SK-N-SH (cell line): ENCODE measurements around the gene CERS1. TPM values are rescaled to one million over a fixed set of nuclear protein-coding genes. Genes with fewer than 3 reads are reported as not detected.

Experiments
- CTCF ChIA-PET: fragments of 300-600, 350-600 bp; formaldehyde crosslinking; extraction: SDS; loops from one replicate; lab custom pipeline; 2021; lab: Yijun Ruan, JAX
- POLR2A ChIA-PET: fragments of 350-600 bp; sonication (Branson Sonifier 250); formaldehyde crosslinking; extraction: SDS; loops from one replicate; lab custom pipeline; 2020; ENCODE audit warnings: antibody characterized with exemption, inconsistent platforms; lab: Yijun Ruan, JAX
- DNase-seq: peaks from one replicate; pipeline ENCODE4 v3.0.0; 2012
- H2AFZ ChIP-seq: fragments of 200-600 bp; sonication (generic); 2 replicates; pipeline ENCODE4 v1.8.1; 2016; ENCODE audit warnings: antibody characterized with exemption, mild to moderate bottlenecking, low read depth
- H3F3A ChIP-seq: fragments of 200-600 bp; sonication (generic); replicated peaks from 2 replicates; pipeline ENCODE3; 2016; ENCODE audit warnings: antibody characterized with exemption, mild to moderate bottlenecking; ENCODE audit not compliant: insufficient read depth
- H3K27ac ChIP-seq, 2 experiments: fragments of 200-500 bp in 1 of 2; fragments of 200-600 bp in 1 of 2; sonication (Bioruptor generic) in 1 of 2; sonication (generic), shearing (Covaris generic) in 1 of 2; 2 replicates each; pipeline versions ENCODE4 v1.5.1 to v1.6.1; 2014 to 2016; ENCODE audit warnings: low read depth in 2 of 2, inconsistent platforms in 1 of 2, low read length in 1 of 2, mild to moderate bottlenecking in 1 of 2, mixed read lengths in 1 of 2
- H3K27me3 ChIP-seq: fragments of 200-600 bp; sonication (generic), shearing (Covaris generic); 2 replicates; pipeline ENCODE4 v1.6.1; 2016; ENCODE audit warnings: mixed run types; ENCODE audit not compliant: insufficient read depth
- H3K36me3 ChIP-seq, 2 experiments: fragments of 200-500 bp in 1 of 2; fragments of 200-600 bp in 1 of 2; sonication (Bioruptor generic) in 1 of 2; sonication (generic) in 1 of 2; replicated peaks in 1 of 2; 2 replicates each; pipeline versions ENCODE3 to v1.5.1; 2014 to 2016; ENCODE audit warnings: low read length in 1 of 2, mild to moderate bottlenecking in 1 of 2; ENCODE audit not compliant: insufficient read depth in 2 of 2, control insufficient read depth in 1 of 2
- H3K4me1 ChIP-seq, 2 experiments: fragments of 200-500 bp in 1 of 2; fragments of 200-600 bp in 1 of 2; sonication (Bioruptor generic) in 1 of 2; sonication (generic), shearing (Covaris generic) in 1 of 2; 2 replicates each; pipeline versions ENCODE4 v1.5.1 to v1.6.1; 2014 to 2016; ENCODE audit warnings: low read depth in 1 of 2, low read length in 1 of 2, mixed run types in 1 of 2; ENCODE audit not compliant: insufficient read depth in 2 of 2, control insufficient read depth in 1 of 2
- H3K4me2 ChIP-seq: fragments of 200-600 bp; sonication (generic), shearing (Covaris generic); 2 replicates; pipeline ENCODE4 v1.6.1; 2017; ENCODE audit warnings: mixed run types
- H3K4me3 ChIP-seq, 2 experiments: fragments of 200-500 bp in 1 of 2; fragments of 200-600 bp in 1 of 2; sonication (Bioruptor generic) in 1 of 2; sonication (generic), shearing (Covaris generic) in 1 of 2; 2 replicates each; pipeline versions ENCODE4 v1.5.1 to v1.8.1; 2014 to 2016; ENCODE audit warnings: low read depth in 2 of 2, inconsistent platforms in 1 of 2, low read length in 1 of 2, mild to moderate bottlenecking in 1 of 2, mixed read lengths in 1 of 2, moderate library complexity in 1 of 2
- H3K79me2 ChIP-seq: fragments of 200-600 bp; sonication (generic); 2 replicates; pipeline ENCODE4 v1.8.1; 2017; ENCODE audit warnings: mild to moderate bottlenecking; ENCODE audit not compliant: insufficient read depth
- H3K9ac ChIP-seq: fragments of 200-600 bp; sonication (generic); 2 replicates; pipeline ENCODE4 v1.6.1; 2017; ENCODE audit warnings: mixed run types
- H3K9me2 ChIP-seq: fragments of 200-600 bp; sonication (generic); 2 replicates; pipeline ENCODE4 v1.6.1; 2017; ENCODE audit warnings: mixed run types
- H3K9me3 ChIP-seq: fragments of 200-600 bp; sonication (generic); 2 replicates; pipeline ENCODE4 v1.6.1; 2017; ENCODE audit warnings: mixed run types, mild to moderate bottlenecking, moderate library complexity
- H4K20me1 ChIP-seq: fragments of 200-600 bp; sonication (generic); 2 replicates; pipeline ENCODE4 v1.6.1; 2017; ENCODE audit warnings: mild to moderate bottlenecking, mixed run types; ENCODE audit not compliant: insufficient read depth
- EP300 ChIP-seq, 2 experiments: IDR thresholded peaks; 2 replicates each; pipeline versions ENCODE4 v1.4.0 to v1.6.1; 2012; ENCODE audit warnings: borderline replicate concordance in 1 of 2, low read depth in 1 of 2, low read length in 1 of 2
- EZH2phosphoT487 ChIP-seq: fragments of 200-600 bp; sonication (generic); IDR thresholded peaks from 2 replicates; pipeline ENCODE4 v1.6.1; 2017; ENCODE audit warnings: low read depth, mixed run types, mild to moderate bottlenecking, antibody characterized with exemption, moderate library complexity, borderline replicate concordance
- FOSL2 ChIP-seq: IDR thresholded peaks from 2 replicates; pipeline ENCODE4 v1.4.0; 2012; ENCODE audit warnings: low read depth, mild to moderate bottlenecking, moderate library complexity, borderline replicate concordance
- GATA2 ChIP-seq: sonication (generic); formaldehyde crosslinking; IDR thresholded peaks from 2 replicates; pipeline ENCODE4 v1.5.0; 2020; ENCODE audit warnings: mild to moderate bottlenecking, missing genetic modification reagents
- MXI1 ChIP-seq: IDR thresholded peaks from 2 replicates; pipeline ENCODE4 v1.6.1; 2012; ENCODE audit warnings: mild to moderate bottlenecking, low read depth, low read length, improper control_type of control experiment
- REST ChIP-seq: IDR thresholded peaks from 2 replicates; pipeline ENCODE4 v1.6.1; 2012; ENCODE audit warnings: mild to moderate bottlenecking, low read depth, low read length, moderate library complexity
- TCF12 ChIP-seq: IDR thresholded peaks from 2 replicates; pipeline ENCODE4 v1.4.0; 2012
- WGBS: methylation state at CpG from one replicate; pipeline ENCODE4 v1.1.6; 2017; ENCODE audit warnings: low lambda C conversion rate; 5-methylcytosine and 5-hydroxymethylcytosine counted together
- polyA plus RNA-seq, 3 experiments: library from polyadenylated mRNA; depleted of rRNA; stranded (reverse); fragments of >200 nt; gene quantifications; 2 replicates each; pipeline ENCODE4 v1.2.3, GENCODE V29; 2012
- TF ChIP-seq, protein P1 (sequence below): IDR thresholded peaks from 2 replicates; pipeline ENCODE4 v1.4.0; 2012; ENCODE audit warnings: low read depth
- TF ChIP-seq, protein P2 (sequence below): IDR thresholded peaks from 2 replicates; pipeline ENCODE4; 2012
- TF ChIP-seq, protein P3 (sequence below): IDR thresholded peaks from 2 replicates; pipeline ENCODE4 v1.4.0; 2012; ENCODE audit warnings: low read depth, borderline replicate concordance

CERS1 gene
- polyA plus RNA-seq, 1 of the 3 experiments (the other 2 are of a cell fraction): 7.3 TPM

GRCh38 chr19:18848878-18849661 lies 46.9 kb downstream of the CERS1 start:
- Histone ChIP-seq H3K4me2 (peak overlapping the region; percentile 67), H3K9me3 (no peaks in the 10 kb centered on the region), H3K9ac (peak overlapping the region; percentile 14; the same call in 1 of the 2 replicates), H3K9me2 (no peaks in the 10 kb centered on the region), H3F3A (peaks cover 12% of the 10 kb centered on the region), H3K27ac (peak overlapping the region; percentile 63 to 98), H3K79me2 (peaks cover 80% of the 10 kb centered on the region), H3K4me3 (no peak overlapping the region), H2AFZ (no peak overlapping the region), H3K27me3 (no peaks in the 10 kb centered on the region), H3K4me1 (peaks cover 24 to 75% of the 10 kb centered on the region in 2 experiments), H3K36me3 (peaks cover 26 to 41% of the 10 kb centered on the region in 2 experiments), H4K20me1 (peaks cover 73% of the 10 kb centered on the region)
- POLR2A ChIA-PET: interaction anchor here (0.7 to 3.4 kb wide), 6 partner anchors 17 to 278 kb away, joined by 3 to 14 read pairs (median 4); partner anchors contain the start of genes REX1BD, UBA52 and UPF1
- no peak for TF ChIP-seq REST
- peak; percentile 83 for TF ChIP-seq MXI1
- no peak for TF ChIP-seq FOSL2
- peak in 1 of 2 experiments; percentile 52; a peak in 1 of 4 replicates for TF ChIP-seq EP300 (IDR thresholded peaks at IDR 0.05; ENCODE audit: borderline replicate concordance in 1 of 2, low read depth in 1 of 2, low read length in 1 of 2)
- TF ChIP-seq, protein P1, sequence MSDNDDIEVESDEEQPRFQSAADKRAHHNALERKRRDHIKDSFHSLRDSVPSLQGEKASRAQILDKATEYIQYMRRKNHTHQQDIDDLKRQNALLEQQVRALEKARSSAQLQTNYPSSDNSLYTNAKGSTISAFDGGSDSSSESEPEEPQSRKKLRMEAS: peak; percentile 63
- peak; percentile 75 for TF ChIP-seq GATA2 (CRISPR knock-in tag)
- peak; percentile 70 for DNase-seq
- WGBS: 61% methylated on average over 22 of the region's 23 CpGs
- CTCF ChIA-PET: interaction anchor here (0.6 to 16.0 kb wide), 14 partner anchors 8 to 387 kb away, joined by 3 to 234 read pairs (median 10); partner anchors contain the start of genes CERS1, REX1BD and UPF1

GRCh38 chr19:18847549-18848463 lies 48.2 kb downstream of the CERS1 start:
- Histone ChIP-seq H3K4me1 (peaks cover 24 to 78% of the 10 kb centered on the region in 2 experiments), H3K36me3 (peaks cover 18 to 29% of the 10 kb centered on the region in 2 experiments), H3K27me3 (no peaks in the 10 kb centered on the region), H2AFZ (no peak overlapping the region), H3F3A (peaks cover 16% of the 10 kb centered on the region), H3K79me2 (peaks cover 87% of the 10 kb centered on the region), H3K9me3 (no peaks in the 10 kb centered on the region), H3K4me2 (peak overlapping the region; percentile 67), H3K9ac (no peak overlapping the region; the same call in 1 of the 2 replicates), H3K4me3 (peak overlapping the region in 1 of 2 experiments; percentile 10; a peak in 2 of 4 replicates), H4K20me1 (peaks cover 84% of the 10 kb centered on the region), H3K9me2 (no peaks in the 10 kb centered on the region), H3K27ac (peak overlapping the region; percentile 63 to 98; a peak in 3 of 4 replicates)
- DNase-seq: peak; percentile 84
- ChIA-PET POLR2A (interaction anchor here (0.7 to 3.4 kb wide), 9 partner anchors 8 to 277 kb away, joined by 4 to 14 read pairs (median 4); partner anchors contain the start of genes REX1BD, UBA52 and UPF1), CTCF (interaction anchor here (0.6 to 16.0 kb wide), 66 partner anchors 8 to 413 kb away, joined by 3 to 234 read pairs (median 4); partner anchors contain the start of genes CERS1, COMP, KXD1 and REX1BD)
- 18% methylated on average over 22 of the region's 24 CpGs for WGBS
- TF ChIP-seq, protein P1: 0 out of 2 replicates have a peak, but pooled peaks have one; percentile 6
- TF ChIP-seq TCF12 (peak; percentile 80), GATA2 (CRISPR knock-in tag) (peak; percentile 85), EZH2phosphoT487 (no peak)
- TF ChIP-seq, protein P2, sequence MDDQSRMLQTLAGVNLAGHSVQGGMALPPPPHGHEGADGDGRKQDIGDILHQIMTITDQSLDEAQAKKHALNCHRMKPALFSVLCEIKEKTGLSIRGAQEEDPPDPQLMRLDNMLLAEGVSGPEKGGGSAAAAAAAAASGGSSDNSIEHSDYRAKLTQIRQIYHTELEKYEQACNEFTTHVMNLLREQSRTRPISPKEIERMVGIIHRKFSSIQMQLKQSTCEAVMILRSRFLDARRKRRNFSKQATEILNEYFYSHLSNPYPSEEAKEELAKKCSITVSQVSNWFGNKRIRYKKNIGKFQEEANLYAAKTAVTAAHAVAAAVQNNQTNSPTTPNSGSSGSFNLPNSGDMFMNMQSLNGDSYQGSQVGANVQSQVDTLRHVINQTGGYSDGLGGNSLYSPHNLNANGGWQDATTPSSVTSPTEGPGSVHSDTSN: peak; percentile 67
- TF ChIP-seq, protein P3, sequence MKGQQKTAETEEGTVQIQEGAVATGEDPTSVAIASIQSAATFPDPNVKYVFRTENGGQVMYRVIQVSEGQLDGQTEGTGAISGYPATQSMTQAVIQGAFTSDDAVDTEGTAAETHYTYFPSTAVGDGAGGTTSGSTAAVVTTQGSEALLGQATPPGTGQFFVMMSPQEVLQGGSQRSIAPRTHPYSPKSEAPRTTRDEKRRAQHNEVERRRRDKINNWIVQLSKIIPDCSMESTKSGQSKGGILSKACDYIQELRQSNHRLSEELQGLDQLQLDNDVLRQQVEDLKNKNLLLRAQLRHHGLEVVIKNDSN: no peak
